Stimulated activated CD4-positive, alpha-beta T cell treated with anti-CD3 and anti-CD28 coated beads, TNF-alpha, amount 100 ng/mL, for 48 hours (primary cell): Measurements from ENCODE around the gene GAS2L1.

Experiments used
- DNase-seq, 3 donors: peaks; one replicate each; pipeline ENCODE4 v3.0.0-alpha.2; 2020; ENCODE audit warnings: low read depth in 3 of 3

Gene GAS2L1

DNA sequence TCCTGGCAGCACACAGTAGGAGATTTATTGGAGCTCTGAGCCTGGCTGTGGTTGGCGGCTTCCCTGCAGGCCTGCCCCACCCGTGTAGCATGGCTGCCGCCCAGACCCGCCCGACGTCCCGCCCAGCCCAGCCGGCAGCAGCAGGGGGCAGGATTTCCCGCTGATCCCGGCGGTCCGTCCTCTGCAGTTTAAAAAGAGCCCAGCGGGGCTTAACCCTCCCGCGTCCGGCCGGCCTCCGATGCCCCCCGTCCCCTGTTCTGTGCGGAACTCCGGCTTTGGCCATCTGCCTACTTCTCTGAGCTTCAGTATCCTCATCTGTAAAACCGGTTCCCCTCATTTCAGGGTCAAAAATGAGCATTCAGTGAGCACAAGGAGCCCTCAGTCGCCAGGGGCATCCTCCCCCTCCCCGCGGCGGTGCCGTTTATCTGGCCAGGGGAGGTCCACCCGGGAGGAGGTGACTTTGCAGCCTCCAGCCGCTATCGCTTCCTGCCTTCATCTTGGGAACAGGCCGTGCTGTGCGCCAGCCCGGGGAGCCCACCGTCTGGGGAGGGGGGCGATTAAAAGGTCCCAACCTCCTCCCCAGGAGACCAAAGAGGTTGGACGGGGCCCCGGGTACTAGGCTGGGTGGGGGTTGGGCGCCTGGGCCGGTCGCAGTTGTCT is at the start of gene GAS2L1:
TSS of gene GAS2L1 (plus strand) at position 476 of the 660 bp plus-strand sequence. CDS start 1,456 bp downstream, outside the sequence.
- DNase-seq, result no peak

GRCh38 chr22:29257751-29258181 is 48.7 kb upstream of the GAS2L1 start:
- DNase-seq, result no peak

DNA sequence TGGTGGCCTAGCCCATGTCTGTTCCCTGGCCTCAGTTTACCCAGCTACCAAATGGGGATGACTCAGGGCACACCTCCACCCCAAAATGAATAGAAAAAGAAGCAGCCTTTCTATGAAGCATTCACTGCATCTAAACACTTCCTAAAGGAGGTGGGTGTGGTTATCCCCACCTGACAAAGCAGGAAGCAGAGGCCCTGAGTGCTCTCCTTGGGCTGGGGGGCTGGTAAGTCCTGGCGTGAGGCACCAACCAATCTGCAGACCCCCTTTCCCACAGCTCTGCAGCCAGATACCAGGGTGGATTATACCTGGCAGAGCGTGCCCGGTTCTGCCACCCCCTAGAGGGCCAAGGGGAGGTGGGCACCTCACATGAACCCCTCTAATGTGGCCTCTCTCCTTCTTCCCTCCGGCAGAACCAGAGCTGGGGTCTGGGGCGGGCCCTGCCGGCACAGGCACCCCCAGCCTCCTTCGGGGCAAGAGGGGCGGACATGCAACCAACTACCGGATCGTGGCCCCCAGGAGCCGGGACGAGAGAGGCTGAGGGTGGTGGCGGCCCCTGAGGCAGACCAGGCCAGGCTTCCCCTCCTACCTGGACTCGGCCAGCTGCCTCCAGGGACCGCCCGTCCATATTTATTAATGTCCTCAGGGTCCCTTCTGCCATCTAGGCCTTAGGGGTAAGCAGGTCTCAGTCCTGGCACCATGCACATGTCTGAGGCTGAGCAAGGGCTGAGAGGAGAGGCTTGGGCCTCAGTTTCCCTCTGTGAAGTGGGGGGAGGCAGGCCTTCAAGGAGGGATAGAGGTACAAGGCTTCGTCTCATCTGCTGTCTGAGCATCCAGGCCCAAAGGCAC is 47.8 kb upstream of the GAS2L1 start:
- DNase-seq, result no peak

GRCh38 chr22:29259253-29259899 is 47.1 kb upstream of the GAS2L1 start:
- no peak for DNase-seq

DNA sequence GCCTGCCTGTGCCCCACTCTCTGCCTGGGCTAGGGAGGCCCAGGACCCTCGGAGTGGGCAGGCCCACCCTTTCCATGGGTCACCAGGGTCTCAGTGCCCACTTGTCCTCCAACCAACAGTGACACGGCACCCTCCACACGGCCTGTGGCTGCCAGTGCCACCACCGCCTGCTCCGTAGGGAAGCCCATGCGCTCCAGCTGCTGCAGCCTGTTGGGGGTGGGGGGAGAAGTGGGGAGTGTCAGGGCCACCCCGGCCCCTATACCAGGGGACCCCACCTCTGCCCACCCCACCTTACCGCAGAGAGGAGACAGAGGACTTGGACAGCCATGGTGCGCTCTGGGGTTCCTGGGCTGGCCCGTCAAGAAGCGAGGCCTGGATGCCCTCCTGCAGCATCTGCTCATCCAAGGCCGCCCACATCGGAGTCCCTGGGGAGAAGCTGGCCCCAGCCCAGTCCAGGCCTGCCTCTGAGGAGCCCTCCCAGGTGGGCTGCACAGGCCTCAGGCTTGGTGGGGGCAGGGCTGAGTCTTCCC is 46.4 kb upstream of the GAS2L1 start:
- no peak for DNase-seq

DNA sequence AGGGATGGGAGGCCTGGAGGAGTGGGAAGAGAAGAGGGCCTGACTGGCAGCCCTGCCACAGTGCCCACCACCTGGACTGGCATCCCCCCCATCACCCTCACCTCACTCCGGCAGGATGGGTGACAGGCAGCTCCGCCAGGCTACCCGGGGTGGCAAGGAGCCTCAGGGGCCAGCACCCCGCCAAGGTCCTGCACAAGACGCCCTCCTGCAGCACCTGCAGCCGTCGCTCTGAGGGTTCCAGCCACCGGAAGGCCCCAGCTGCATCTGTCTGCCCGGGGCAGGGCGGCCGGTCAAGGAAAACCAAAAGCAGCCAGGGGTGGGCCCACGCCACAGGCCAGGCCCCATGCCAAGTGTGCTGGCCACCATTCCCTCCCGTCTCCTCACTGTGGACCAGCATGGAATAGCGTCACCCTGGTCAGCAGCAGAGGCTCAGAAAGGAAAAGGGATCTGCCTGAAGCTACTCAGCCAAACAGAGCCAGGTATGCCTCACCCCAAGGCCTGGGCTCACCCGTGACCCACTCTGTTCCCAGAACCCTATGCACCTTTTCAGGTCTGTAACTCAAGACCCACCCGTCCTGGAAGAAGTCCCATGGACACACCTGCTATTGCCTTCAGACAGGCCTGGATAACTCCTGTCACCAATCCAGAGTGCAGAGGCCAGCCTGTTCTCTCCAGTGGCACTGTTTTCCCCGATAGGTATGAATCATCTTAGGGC is 45.7 kb upstream of the GAS2L1 start:
- no peak for DNase-seq

DNA sequence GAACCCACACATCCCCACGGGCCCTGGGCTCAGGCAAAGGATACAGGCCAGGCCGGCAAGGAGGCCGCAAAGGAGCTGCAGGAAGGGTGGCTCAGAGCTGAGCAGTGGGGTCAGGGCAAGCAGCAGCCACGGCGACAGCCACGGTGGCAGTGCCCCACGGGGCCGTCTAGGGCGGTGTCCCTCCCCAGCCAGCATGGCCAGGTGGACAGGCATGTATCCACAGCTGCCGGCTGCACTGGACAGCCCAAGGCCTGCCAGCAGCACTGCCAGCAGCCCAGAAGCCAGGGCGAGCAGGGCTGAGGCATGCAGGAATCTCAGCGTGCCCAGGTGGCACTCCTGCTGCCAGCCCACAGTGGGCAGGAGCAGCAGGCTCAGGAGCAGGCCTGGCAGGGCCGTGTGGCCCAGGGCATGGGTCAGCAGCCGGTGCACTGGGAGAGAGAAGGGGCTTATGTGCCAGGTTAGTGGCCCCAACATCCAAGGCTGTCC is 42.6 kb upstream of the GAS2L1 start:
- DNase-seq, result no peak

DNA sequence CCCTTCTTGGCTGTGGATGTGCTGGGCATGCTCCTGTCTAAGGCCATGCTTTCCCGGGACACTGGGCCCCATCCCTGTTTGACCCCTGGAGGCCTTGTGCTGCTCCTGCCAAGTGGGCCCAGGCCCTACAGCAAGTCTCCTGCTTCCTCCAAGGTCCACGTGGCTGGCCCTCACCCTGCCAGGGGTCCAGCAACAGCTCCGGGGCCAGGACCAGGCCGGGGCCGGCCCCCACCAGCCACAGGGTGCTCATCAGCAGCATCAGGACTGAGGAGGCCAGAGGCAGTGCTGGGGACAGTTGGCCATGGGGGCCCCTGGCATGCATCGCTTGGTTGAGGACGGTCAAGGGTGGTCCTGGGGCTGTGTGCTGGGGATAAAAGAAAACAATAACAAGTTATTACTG is 41.1 kb upstream of the GAS2L1 start:
- DNase-seq, result no peak

GRCh38 chr22:29265929-29266328 is 40.5 kb upstream of the GAS2L1 start:
- DNase-seq, result no peak

DNA sequence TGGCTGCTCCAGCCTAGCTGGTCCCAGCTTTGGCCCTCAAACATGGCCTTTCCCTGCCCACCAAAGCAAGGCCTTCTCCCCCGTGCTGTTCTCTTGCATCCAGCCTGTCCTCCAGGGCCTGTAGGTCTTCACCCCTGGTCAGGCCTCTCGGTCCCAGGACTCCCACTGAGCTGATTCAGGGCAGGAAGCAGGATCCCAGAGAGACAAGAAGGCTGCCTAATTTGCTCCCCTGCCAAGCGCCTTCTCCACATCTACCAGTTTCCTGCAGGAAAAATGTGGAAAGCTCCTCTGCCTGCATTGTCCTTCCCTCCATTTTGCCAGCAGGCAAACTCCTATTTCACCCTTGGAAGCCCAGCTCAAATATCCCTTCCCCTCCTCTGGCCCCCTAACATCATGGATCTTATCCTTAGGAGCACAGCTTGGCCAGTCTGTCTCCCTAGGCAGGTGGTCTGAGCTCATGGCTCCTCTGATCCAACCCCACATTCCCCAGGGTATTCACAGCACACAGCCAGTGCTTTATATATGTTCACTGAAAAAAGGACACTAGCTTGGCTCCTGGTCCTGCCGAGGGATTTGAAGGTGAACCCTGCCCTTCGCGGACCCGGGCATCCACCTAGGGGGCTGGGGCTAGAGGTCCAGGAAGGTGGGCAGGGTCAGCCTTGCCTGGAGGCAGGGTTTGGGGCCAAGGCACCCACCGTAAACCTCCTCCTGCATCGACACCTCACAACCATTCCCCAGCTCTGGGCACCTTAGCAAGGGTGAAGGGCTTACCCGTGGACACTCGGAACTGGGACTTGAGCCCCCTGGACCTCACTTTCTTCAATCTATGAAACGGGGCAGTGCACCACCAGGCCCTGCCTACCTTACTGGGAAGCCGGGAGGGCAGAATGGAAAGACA is 39.6 kb upstream of the GAS2L1 start:
- no peak for DNase-seq

- DNase-seq, result no peak
These were observed 39.0 kb upstream of the GAS2L1 start for GRCh38 chr22:29267462-29267857.

GRCh38 chr22:29267858-29268510 is 38.5 kb upstream of the GAS2L1 start, which contains the start of the genes EWSR1 and RHBDD3:
EWSR1 (plus strand) TSS chr22:29268268; CDS start chr22:29268337, 69 bp downstream.
RHBDD3 (minus strand) TSS chr22:29267981; CDS start chr22:29265626, 2,355 bp downstream.
- DNase-seq, result peak; percentile 91 to 95 (median 92)

GRCh38 chr22:29268511-29269229 is 37.8 kb upstream of the GAS2L1 start:
- no peak for DNase-seq

- no peak for DNase-seq
These were observed 37.2 kb upstream of the GAS2L1 start for GRCh38 chr22:29269230-29269604.

GRCh38 chr22:29269731-29270474 is 36.5 kb upstream of the GAS2L1 start:
- DNase-seq, result no peak

DNA sequence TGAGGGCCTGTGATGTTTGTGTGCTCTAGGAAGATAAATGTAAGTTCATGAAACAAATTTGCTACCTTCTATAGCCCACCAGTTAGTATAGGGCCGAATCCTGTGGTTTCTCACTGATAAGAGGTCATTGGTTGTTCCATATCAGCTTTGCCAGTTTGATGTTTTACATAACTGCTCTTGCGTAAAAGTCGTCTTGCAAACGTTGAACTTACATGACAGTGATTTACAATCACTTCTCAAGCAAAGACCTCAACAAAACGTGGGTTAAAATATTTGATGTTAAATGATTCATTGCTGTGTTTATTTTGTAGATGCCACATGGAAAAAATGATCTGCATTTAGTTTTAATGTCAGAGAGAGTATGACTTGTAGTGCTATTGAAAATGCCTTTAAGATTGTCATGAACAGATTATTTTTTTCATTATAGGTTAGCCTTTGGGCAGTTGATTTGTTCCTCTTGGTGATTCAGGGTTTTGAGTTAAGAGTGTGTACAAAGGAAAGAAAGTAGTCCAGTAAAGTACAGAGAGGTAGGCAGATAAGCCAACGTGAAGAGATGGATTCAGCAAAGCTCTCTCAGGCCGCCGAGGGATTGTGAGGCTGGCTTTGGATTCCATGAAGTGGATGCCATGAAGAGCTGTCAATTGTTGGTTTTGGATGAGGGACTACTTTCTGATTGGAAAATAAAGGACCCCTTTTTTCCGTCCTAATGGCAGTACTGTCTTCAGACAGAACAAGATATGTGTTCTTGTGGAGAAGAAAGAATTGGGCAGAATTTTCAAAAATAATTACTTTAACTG is 35.8 kb upstream of the GAS2L1 start:
- no peak for DNase-seq

DNA sequence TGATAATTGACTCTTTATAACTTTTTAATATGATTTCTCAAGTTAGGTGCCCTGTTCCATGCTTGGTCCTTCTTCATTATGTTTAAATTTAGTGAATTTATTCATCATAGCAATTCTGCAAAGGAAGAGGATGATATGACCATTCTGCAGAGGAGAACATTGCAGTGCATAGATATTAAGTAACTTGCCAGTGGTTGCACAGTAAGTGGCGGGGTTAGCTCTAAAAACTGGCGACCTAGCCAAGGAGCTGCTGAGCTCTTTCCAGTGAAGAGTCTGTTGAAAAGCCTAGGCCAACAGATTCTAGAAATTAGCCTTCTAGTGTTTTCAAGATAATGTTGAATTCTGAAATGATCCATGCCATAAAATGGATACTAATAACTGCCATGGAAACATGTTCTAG is 33.8 kb upstream of the GAS2L1 start:
- DNase-seq, result no peak

GRCh38 chr22:29275167-29275566 is 31.3 kb upstream of the GAS2L1 start:
- DNase-seq, result no peak
